Esophagus muscularis mucosa (tissue), 4 donors: ENCODE results near the gene SMARCAD1.
A peak's percentile ranks its signal among the peaks of the same experiment; 100 is the strongest.

Experiments used
- EP300 ChIP-seq: sonication (generic); formaldehyde crosslinking; IDR thresholded peaks from one replicate; pipeline ENCODE4 v1.6.1; 2017; ENCODE audit warnings: antibody characterized with exemption
- POLR2A ChIP-seq: fragments of 450-650 bp; IDR thresholded peaks from one replicate; pipeline ENCODE4 v1.6.1; 2017; ENCODE audit warnings: antibody characterized with exemption, moderate library complexity, mild to moderate bottlenecking, low read depth
- POLR2AphosphoS5 ChIP-seq, 2 donors: sonication (generic); formaldehyde crosslinking; IDR thresholded peaks; one replicate each; pipeline ENCODE4 v1.6.1; 2017; ENCODE audit warnings: antibody characterized with exemption in 2 of 2
- TF ChIP-seq, protein P1 (sequence below), 3 experiments: fragments of 200-600 bp in 2 of 3; fragments of 450-650 bp in 1 of 3; sonication (generic) in 2 of 3; IDR thresholded peaks; one replicate each; pipeline ENCODE4 v1.5.1; 2017 to 2019; ENCODE audit warnings: antibody characterized with exemption in 3 of 3, mild to moderate bottlenecking in 2 of 3, moderate library complexity in 1 of 3

DNA sequence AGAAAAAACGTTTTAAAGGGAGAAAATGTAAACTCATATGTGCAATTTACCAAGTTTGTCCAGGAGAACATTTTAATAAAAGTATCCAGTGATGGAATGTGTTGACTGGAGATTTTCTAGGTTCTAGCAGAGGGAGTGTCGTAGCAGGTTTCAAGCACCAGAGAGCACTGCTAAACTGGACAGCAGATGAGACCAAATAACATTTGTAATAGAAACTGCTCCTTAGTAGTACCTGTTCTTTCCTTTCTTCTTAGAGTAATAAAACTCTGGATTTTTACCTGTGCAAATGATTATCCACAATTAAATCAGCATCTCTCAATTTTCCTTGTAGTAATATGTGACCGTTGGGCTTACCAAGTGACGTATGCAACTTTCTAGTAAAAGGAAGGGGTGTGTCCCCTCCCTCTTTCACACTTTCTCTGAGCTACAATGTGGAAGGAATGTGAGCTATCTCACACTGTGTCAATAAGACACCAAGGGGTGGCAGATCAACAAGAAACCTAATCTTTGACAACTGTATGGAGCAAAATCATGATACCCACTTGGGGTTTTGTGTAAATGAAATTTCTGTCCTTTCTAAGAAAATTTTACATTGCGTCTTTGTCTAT is 125.4 kb downstream of the SMARCAD1 start:
- TF ChIP-seq, protein P1, sequence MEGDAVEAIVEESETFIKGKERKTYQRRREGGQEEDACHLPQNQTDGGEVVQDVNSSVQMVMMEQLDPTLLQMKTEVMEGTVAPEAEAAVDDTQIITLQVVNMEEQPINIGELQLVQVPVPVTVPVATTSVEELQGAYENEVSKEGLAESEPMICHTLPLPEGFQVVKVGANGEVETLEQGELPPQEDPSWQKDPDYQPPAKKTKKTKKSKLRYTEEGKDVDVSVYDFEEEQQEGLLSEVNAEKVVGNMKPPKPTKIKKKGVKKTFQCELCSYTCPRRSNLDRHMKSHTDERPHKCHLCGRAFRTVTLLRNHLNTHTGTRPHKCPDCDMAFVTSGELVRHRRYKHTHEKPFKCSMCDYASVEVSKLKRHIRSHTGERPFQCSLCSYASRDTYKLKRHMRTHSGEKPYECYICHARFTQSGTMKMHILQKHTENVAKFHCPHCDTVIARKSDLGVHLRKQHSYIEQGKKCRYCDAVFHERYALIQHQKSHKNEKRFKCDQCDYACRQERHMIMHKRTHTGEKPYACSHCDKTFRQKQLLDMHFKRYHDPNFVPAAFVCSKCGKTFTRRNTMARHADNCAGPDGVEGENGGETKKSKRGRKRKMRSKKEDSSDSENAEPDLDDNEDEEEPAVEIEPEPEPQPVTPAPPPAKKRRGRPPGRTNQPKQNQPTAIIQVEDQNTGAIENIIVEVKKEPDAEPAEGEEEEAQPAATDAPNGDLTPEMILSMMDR (IDR thresholded peaks at IDR 0.05): peak in 1 of 3 experiments; percentile 14
- TF ChIP-seq POLR2A (no peak), POLR2AphosphoS5 (IDR thresholded peaks at IDR 0.05) (no peak), EP300 (no peak)
